Neural progenitor cell (in vitro differentiated cells): ENCODE measurements around the gene HBD.

Source experiments
- CTCF ChIP-seq: fragments of 200-600 bp; sonication (generic); IDR thresholded peaks from 2 replicates; pipeline ENCODE4 v1.5.1; 2017; ENCODE audit warnings: antibody characterized with exemption, mild to moderate bottlenecking
- EZH2phosphoT487 ChIP-seq: fragments of 200-600 bp; sonication (generic); IDR thresholded peaks from 2 replicates; pipeline ENCODE4 v1.6.1; 2017; ENCODE audit warnings: antibody characterized with exemption

- TF ChIP-seq CTCF = no peak
- TF ChIP-seq EZH2phosphoT487 = no peak
These were observed 38.2 kb downstream of the HBD start for GRCh38 chr11:5196067-5196466.
